Stimulated activated naive CD8-positive, alpha-beta T cell treated with anti-CD3 and anti-CD28 coated beads, Interleukin-15, Interleukin-2, amounts not matched to agents 100 ng/mL and 50 ng/mL, for 24 hours (primary cell): Measurements from ENCODE around the gene DACT2.

Experiments used
- H3K27ac Mint-ChIP-seq: one replicate; pipeline ENCODE4 v1.8.0; 2021; ENCODE audit warnings: mild to moderate bottlenecking, mixed read lengths
- H3K27me3 Mint-ChIP-seq: one replicate; pipeline ENCODE4 v1.8.0; 2021; ENCODE audit warnings: mixed read lengths
- H3K36me3 Mint-ChIP-seq: one replicate; pipeline ENCODE4 v1.8.0; 2021; ENCODE audit warnings: low read depth, mixed read lengths
- H3K4me1 Mint-ChIP-seq: one replicate; pipeline ENCODE4 v1.8.0; 2021; ENCODE audit warnings: low read depth, mixed read lengths
- H3K4me3 Mint-ChIP-seq: one replicate; pipeline ENCODE4 v1.8.0; 2021; ENCODE audit warnings: mild to moderate bottlenecking, mixed read lengths
- H3K9me3 Mint-ChIP-seq: one replicate; pipeline ENCODE4 v1.8.0; 2021; ENCODE audit warnings: mixed read lengths

The DACT2 gene, protein sequence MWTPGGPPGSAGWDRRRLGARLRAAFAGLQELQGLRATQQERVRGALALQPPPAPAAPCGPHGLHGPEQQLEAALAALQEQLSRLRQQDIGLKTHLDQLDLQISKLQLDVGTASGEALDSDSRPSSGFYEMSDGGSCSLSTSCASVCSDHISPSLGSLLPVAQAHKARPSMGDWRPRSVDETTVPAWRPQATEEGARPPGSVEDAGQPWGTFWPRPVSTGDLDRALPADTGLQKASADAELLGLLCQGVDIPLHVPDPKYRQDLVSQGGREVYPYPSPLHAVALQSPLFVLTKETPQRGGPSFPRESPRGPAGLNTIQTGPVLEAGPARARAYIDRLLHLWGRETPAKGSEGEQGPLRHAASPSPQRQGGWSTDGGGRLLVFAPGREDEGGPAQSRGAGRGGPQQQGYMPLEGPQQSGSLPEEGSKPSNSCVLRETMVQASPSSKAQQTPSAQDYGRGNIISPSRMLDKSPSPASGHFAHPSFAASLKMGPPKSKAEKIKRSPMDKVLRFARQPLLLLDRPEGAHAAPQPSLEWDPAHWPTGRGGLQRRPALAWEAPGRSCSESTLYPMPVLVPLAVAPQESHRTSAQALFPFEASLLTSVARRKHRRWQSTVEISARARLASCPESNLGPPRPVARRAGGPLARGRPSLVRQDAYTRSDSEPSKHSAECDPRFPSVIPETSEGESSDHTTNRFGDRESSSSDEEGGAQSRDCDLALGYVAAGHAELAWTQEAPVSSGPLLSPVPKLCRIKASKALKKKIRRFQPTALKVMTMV

GRCh38 chr6:168319279-168320111 is at the start of gene DACT2:
TSS of gene DACT2 (minus strand) at chr6:168319777. CDS start at chr6:168319633, 144 bp downstream.
- Mint-ChIP-seq H3K9me3 (no peaks in the 10 kb centered on the region), H3K36me3 (no peaks in the 10 kb centered on the region), H3K27me3 (peaks cover 46% of the 10 kb centered on the region), H3K27ac (no peak within 1 kb of the TSS), H3K4me3 (no peak within 1 kb of the TSS), H3K4me1 (no peaks in the 10 kb centered on the region)

DNA sequence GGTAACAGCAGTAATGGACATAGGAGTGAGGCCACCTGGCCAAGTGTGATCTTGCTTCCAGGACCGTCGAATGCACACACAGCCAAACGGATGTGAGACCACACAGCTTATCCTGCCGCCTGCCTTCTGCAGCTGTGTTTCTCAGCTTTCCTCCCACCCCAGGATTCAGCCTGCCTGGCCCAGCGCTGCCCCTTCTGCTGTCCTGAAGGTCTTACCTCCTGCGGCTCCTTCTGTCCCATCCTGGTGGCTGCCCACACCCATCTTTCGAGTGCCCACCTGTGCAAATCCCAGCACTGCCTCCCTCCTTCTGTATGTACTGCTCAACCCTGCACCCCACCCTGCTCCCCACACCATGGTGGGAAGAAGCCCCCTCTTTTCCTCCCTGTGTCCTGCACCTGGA is 49.4 kb upstream of the DACT2 start:
- Mint-ChIP-seq H3K27me3 (peaks cover 4% of the 10 kb centered on the region), H3K9me3 (no peaks in the 10 kb centered on the region), H3K4me3 (no peak overlapping the region), H3K4me1 (no peaks in the 10 kb centered on the region), H3K36me3 (no peaks in the 10 kb centered on the region), H3K27ac (no peak overlapping the region)

- Mint-ChIP-seq H3K9me3 (no peaks in the 10 kb centered on the region), H3K36me3 (no peaks in the 10 kb centered on the region), H3K27me3 (peaks cover 4% of the 10 kb centered on the region), H3K4me1 (no peaks in the 10 kb centered on the region), H3K27ac (no peak overlapping the region), H3K4me3 (no peak overlapping the region)
Observed at GRCh38 chr6:168368066-168368820, 48.7 kb upstream of the DACT2 start.

DNA sequence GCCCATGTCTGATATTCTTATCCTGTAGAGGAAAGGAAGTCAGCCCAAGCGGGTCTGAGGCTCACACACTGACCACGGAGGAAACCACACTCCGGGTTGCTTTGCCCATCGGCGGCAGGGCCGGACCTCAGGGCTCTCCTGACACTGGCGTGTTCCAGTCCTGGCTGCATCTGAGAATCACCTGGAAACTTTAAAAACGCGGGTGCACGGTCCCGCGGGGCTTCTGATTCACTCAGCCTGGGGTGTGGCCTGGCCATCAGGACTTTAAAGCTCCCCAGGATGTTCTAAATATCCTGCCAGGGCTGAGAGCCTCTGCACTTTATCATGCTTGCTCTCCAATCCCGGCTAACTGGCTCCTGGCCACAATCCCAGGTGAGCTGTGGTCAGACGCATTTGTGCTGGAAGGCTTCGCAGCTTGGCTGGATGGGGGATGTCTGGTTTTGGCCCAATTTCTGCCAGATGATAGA is 47.7 kb upstream of the DACT2 start:
- Mint-ChIP-seq H3K4me1 (no peaks in the 10 kb centered on the region), H3K36me3 (no peaks in the 10 kb centered on the region), H3K9me3 (no peaks in the 10 kb centered on the region), H3K4me3 (no peak overlapping the region), H3K27me3 (peaks cover 4% of the 10 kb centered on the region), H3K27ac (no peak overlapping the region)

DNA sequence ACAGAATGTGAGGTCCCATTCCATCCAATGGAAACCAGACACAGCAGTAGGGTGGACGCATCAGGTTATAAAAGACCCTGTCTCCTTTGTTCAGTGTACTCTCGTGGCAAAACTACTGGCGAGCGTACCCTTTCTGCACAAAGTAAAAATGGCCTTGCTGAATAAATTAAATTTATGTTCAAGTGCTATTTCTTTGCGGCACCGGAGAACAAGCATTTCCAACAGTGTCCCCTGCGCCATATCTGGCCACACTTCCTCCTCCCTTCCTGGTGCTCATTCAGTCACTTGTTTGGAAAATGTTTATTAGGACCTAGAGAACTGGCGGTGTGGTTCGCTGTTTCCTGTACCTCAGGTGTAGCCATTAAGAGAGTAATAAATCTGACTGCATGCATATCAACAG is 46.9 kb upstream of the DACT2 start:
- no peak overlapping the region for H3K4me3 Mint-ChIP-seq
- no peaks in the 10 kb centered on the region for H3K36me3 Mint-ChIP-seq
- no peaks in the 10 kb centered on the region for H3K9me3 Mint-ChIP-seq
- peaks cover 4% of the 10 kb centered on the region for H3K27me3 Mint-ChIP-seq
- H3K4me1 Mint-ChIP-seq, result no peaks in the 10 kb centered on the region
- no peak overlapping the region for H3K27ac Mint-ChIP-seq

DNA sequence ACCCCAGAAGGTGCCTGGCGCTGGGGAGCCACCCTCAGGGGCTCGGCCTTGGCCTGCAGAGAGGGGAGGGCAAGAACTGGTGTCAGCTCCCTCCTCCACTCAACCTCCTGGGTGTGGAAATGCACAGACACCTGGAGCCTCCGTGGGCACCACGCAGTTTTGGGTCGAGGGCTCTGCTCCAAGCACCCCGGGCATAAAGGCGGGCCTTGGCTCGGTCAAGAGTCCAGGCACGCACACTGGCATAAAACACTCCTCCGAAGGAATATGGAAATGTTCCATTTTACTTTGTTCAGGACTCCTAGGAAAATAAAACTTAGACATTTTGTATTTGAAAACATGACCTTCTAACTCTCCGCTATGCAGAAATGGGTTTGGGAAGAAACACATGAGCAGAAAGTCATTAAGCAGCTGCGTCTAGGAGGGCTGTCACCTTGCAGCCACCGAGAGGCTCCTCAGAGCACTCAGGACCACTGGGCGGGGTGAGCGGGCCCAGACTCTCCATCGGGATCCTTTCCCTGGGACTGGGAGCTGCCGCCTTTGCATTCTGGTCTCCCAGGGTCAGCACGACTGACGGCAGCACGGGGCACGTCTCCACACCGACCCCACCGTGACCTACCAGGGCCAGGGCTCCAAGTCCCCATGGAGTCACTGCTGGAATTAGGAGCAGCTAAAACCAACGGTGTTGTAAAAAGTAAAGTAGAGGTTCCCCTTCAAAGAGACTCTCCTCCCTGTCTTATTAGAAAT is 46.0 kb upstream of the DACT2 start:
- Mint-ChIP-seq H3K4me1 (no peaks in the 10 kb centered on the region), H3K27ac (no peak overlapping the region), H3K36me3 (no peaks in the 10 kb centered on the region), H3K9me3 (no peaks in the 10 kb centered on the region), H3K4me3 (no peak overlapping the region), H3K27me3 (peaks cover 4% of the 10 kb centered on the region)

DNA sequence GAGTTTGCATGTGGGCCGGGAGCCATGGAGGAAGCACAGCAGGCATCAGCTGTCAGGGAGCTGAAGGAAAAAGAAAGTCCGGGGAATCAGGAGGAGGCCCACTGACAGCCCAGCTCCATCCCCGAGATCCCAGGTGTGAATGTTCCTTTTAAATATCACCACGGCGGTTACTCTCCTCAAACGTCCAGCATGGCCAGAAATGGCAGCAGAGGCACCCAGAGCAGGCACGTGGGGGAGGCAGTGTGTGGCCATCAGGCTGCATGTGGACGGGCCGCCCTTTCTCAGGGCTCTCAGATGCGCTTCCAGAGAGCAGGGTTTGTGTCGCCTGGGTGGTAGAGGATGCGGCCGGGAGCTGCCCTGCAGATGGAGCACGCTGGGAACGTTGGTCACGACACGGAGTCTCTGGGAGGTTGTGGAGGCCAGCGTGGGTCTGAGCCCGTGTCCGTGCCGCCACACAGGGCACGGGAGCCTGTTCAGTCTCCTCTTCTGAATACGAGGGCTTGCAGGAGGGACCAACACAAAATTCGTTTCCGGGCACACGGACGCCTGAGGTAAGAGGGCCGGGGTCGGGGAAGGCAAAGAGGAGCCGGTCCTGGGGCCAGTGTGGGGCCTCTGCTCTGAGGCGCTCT is 45.3 kb upstream of the DACT2 start:
- Mint-ChIP-seq H3K27ac (no peak overlapping the region), H3K27me3 (peaks cover 4% of the 10 kb centered on the region), H3K4me3 (no peak overlapping the region), H3K4me1 (no peaks in the 10 kb centered on the region), H3K9me3 (no peaks in the 10 kb centered on the region), H3K36me3 (no peaks in the 10 kb centered on the region)

- Mint-ChIP-seq H3K9me3 (peaks cover 4% of the 10 kb centered on the region), H3K36me3 (no peaks in the 10 kb centered on the region), H3K4me1 (no peaks in the 10 kb centered on the region), H3K27me3 (peaks cover 9% of the 10 kb centered on the region), H3K4me3 (no peak overlapping the region), H3K27ac (no peak overlapping the region)
Observed at GRCh38 chr6:168363811-168364792, 44.5 kb upstream of the DACT2 start.

- H3K36me3 Mint-ChIP-seq, result no peaks in the 10 kb centered on the region
- H3K27me3 Mint-ChIP-seq, result peaks cover 9% of the 10 kb centered on the region
- no peak overlapping the region for H3K27ac Mint-ChIP-seq
- no peak overlapping the region for H3K4me3 Mint-ChIP-seq
- no peaks in the 10 kb centered on the region for H3K4me1 Mint-ChIP-seq
- H3K9me3 Mint-ChIP-seq, result peaks cover 4% of the 10 kb centered on the region
Observed at GRCh38 chr6:168363302-168363701, 43.7 kb upstream of the DACT2 start.

DNA sequence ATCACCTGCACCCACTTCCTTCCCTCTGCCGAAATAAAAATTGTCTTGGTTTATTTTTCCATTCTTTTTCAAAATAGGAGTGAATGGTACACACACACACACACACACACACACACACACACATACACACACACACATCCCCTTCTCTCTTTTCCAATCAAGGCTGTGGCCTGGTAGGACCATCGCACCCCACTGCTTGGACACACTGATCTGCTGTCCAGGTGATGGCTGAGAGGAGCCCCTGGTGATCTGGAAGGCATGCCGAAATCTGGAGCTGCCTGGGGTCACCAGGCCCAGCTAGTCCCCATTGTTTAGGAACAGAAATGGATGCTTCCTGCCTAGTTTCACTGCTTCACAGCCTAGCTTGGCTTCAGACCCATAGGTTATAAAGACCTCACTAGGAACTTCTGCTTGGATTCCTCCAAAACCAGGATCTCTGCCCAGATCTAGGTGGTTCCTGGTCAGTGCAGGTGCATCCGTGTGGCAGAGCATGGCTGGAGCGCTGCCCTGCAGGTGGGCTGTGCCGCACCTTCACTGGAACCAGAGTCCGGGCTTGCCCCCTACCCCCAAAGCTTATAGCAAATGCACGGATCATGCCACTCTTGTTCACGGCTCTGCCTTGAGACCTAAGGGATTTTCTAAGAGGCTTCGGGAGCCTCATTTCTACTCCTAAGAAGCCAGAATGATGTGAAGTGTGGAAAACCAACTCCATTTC is 42.9 kb upstream of the DACT2 start:
- H3K27me3 Mint-ChIP-seq, result peaks cover 5% of the 10 kb centered on the region
- H3K27ac Mint-ChIP-seq, result no peak overlapping the region
- H3K36me3 Mint-ChIP-seq, result no peaks in the 10 kb centered on the region
- peaks cover 4% of the 10 kb centered on the region for H3K9me3 Mint-ChIP-seq
- H3K4me3 Mint-ChIP-seq, result no peak overlapping the region
- H3K4me1 Mint-ChIP-seq, result no peaks in the 10 kb centered on the region

DNA sequence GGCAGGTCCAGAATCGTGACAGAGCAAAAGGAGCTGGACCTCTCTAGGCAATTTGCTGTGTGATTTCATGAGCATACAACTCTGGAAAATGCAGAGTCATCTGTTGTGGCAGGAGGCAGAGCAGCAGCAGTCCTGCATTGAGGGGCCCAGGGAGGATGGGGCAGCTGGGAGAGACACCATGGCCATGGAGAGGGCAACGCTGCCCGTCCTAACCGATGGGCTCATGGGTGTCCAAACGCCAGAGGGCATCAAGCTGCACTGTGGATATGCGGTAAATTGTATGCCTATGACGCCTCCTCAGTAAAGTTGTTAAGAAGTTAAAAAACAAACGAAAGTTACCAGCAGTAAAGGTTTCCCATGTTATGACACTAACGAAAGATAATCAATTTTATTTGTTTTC is 42.2 kb upstream of the DACT2 start:
- no peaks in the 10 kb centered on the region for H3K36me3 Mint-ChIP-seq
- peaks cover 4% of the 10 kb centered on the region for H3K9me3 Mint-ChIP-seq
- H3K27ac Mint-ChIP-seq, result no peak overlapping the region
- H3K4me3 Mint-ChIP-seq, result no peak overlapping the region
- no peaks in the 10 kb centered on the region for H3K4me1 Mint-ChIP-seq
- peaks cover 5% of the 10 kb centered on the region for H3K27me3 Mint-ChIP-seq

- H3K27me3 Mint-ChIP-seq, result peaks cover 5% of the 10 kb centered on the region
- H3K9me3 Mint-ChIP-seq, result peaks cover 4% of the 10 kb centered on the region
- H3K27ac Mint-ChIP-seq, result no peak overlapping the region
- H3K4me1 Mint-ChIP-seq, result no peaks in the 10 kb centered on the region
- H3K4me3 Mint-ChIP-seq, result no peak overlapping the region
- H3K36me3 Mint-ChIP-seq, result no peaks in the 10 kb centered on the region
Observed at GRCh38 chr6:168359794-168360193, 40.2 kb upstream of the DACT2 start.
